GM12878 (cell line): ENCODE data around the gene TERB2. TPM values are rescaled to one million over a fixed set of nuclear protein-coding genes. Genes with fewer than 3 reads are reported as not detected.

ENCODE experiments used
- ATAC-seq: fragments of 200-7000 bp; cut with Tn5 transposase; 3 replicates; pipeline ENCODE4 v1.9.1; 2020; ENCODE audit warnings: mild to moderate bottlenecking, moderate library complexity
- Bru-seq: library from RNA; stranded (reverse); fragments of 400-500 nt; gene quantifications from one replicate; lab custom pipeline; 2021; lab: Mats Ljungman, UMichigan
- BruChase-seq, 2 experiments: library from RNA; stranded (reverse); fragments of 400-500 nt; gene quantifications; one replicate each; lab custom pipeline; 2021; lab: Mats Ljungman, UMichigan
- BruUV-seq: library from RNA; stranded (reverse); fragments of 400-500 nt; replicated peaks from 2 replicates; lab custom pipeline; 2021; lab: Mats Ljungman, UMichigan
- CTCF ChIA-PET: fragments of 300-600 bp; sonication (Branson Sonifier 250); formaldehyde crosslinking; extraction: SDS; loops from one replicate; lab custom pipeline; 2021; ENCODE audit warnings: inconsistent platforms; lab: Yijun Ruan, JAX
- POLR2A ChIA-PET: fragments of 350-600 bp; formaldehyde crosslinking; extraction: SDS; loops from one replicate; lab custom pipeline; 2021; ENCODE audit warnings: inconsistent platforms; lab: Charles Lee
- RAD21 ChIA-PET: fragments of 300-600 bp; sonication (Branson Sonifier 250); formaldehyde crosslinking; loops from one replicate; lab custom pipeline; 2023; ENCODE audit warnings: antibody characterized with exemption; ENCODE audit not compliant: unreplicated experiment; lab: Charles Lee
- SMC1A ChIA-PET: fragments of 300-600 bp; sonication (Branson Sonifier 250); formaldehyde crosslinking; loops from one replicate; lab custom pipeline; 2023; ENCODE audit not compliant: unreplicated experiment, uncharacterized antibody; lab: Charles Lee
- DNase-seq: peaks from one replicate; pipeline ENCODE4 v3.0.0-alpha.2; 2011; ENCODE audit warnings: low read depth, low spot score
- FAIRE-seq: peaks from 3 replicates; lab custom pipeline; 2011; peaks lifted over from hg19 to GRCh38; lab: Jason Lieb, UNC
- H2AFZ ChIP-seq: 2 replicates; pipeline ENCODE4 v1.6.0; 2011; ENCODE audit warnings: low read depth, low read length, control low read depth; ENCODE audit not compliant: control insufficient read depth
- H3K27ac ChIP-seq: 2 replicates; pipeline ENCODE4 v1.5.1; 2011; ENCODE audit warnings: control low read depth; ENCODE audit not compliant: control insufficient read depth, insufficient read depth
- H3K27me3 ChIP-seq, 2 experiments: replicated peaks in 1 of 2; 2 replicates each; pipeline versions ENCODE4 v1.6.0 to v1.6.1; 2011; ENCODE audit warnings: low read length in 1 of 2; ENCODE audit not compliant: control insufficient read depth in 2 of 2, insufficient read depth in 2 of 2
- H3K36me3 ChIP-seq, 2 experiments: 2 replicates each; pipeline ENCODE4 v1.5.1; 2011; ENCODE audit warnings: low read length in 1 of 2; ENCODE audit not compliant: control insufficient read depth in 2 of 2, insufficient read depth in 2 of 2
- H3K4me1 ChIP-seq: 2 replicates; pipeline ENCODE4 v1.6.1; 2011; ENCODE audit warnings: mild to moderate bottlenecking, low read length, moderate library complexity, mixed read lengths; ENCODE audit not compliant: control insufficient read depth, insufficient read depth
- H3K4me2 ChIP-seq: 2 replicates; pipeline ENCODE4 v1.6.0; 2011; ENCODE audit warnings: control low read depth; ENCODE audit not compliant: control insufficient read depth, insufficient read depth
- H3K4me3 ChIP-seq: fragments of 200-600 bp; sonication (generic); 2 replicates; pipeline ENCODE4 v1.5.1; 2016
- H3K79me2 ChIP-seq: 2 replicates; pipeline ENCODE4 v1.6.0; 2011; ENCODE audit warnings: low read length; ENCODE audit not compliant: control insufficient read depth, insufficient read depth
- H3K9ac ChIP-seq: 2 replicates; pipeline ENCODE4 v1.8.0; 2011; ENCODE audit warnings: low read length, control low read depth, mixed read lengths; ENCODE audit not compliant: control insufficient read depth, insufficient read depth
- H3K9me3 ChIP-seq: replicated peaks from 3 replicates; pipeline ENCODE4 v1.5.1; 2011; ENCODE audit warnings: mild to moderate bottlenecking, low read length; ENCODE audit not compliant: control insufficient read depth, insufficient read depth
- H4K20me1 ChIP-seq: 2 replicates; pipeline ENCODE4 v1.6.0; 2011; ENCODE audit not compliant: control insufficient read depth, insufficient read depth
- CBX3 ChIP-seq: fragments of 200-600 bp; sonication (generic); IDR thresholded peaks from 2 replicates; pipeline ENCODE4 v1.6.1; 2016; ENCODE audit warnings: low read depth, borderline replicate concordance
- POU2F2 ChIP-seq: IDR thresholded peaks from 3 replicates; pipeline ENCODE4 v1.6.1; 2011; ENCODE audit warnings: low read depth, mild to moderate bottlenecking, low read length, borderline replicate concordance
- SUPT20H ChIP-seq: IDR thresholded peaks from 2 replicates; pipeline ENCODE4 v1.6.1; 2011; ENCODE audit warnings: low read depth, mild to moderate bottlenecking, low read length, moderate library complexity, borderline replicate concordance; ENCODE audit not compliant: control insufficient read depth
- TBL1XR1 ChIP-seq: IDR thresholded peaks from 2 replicates; pipeline ENCODE4 v1.6.1; 2012; ENCODE audit warnings: low read depth, low read length, improper control_type of control experiment
- ZBED1 ChIP-seq: IDR thresholded peaks from 2 replicates; pipeline ENCODE4 v1.6.1; 2016; ENCODE audit warnings: borderline replicate concordance
- WGBS: methylation state at CpG from one replicate; pipeline ENCODE4 v1.1.6; 2016; ENCODE audit warnings: low lambda C conversion rate; ENCODE audit not compliant: insufficient replicate concordance, insufficient coverage; ENCODE audit errors: missing lambda C conversion rate; 5-methylcytosine and 5-hydroxymethylcytosine counted together
- in situ Hi-C: fragments of 300-500 bp; cut with MboI; formaldehyde crosslinking; loops from 9 replicates; pipeline ENCODE4 v1.14.3; 2018; ENCODE audit warnings: mixed read lengths
- intact Hi-C: fragments of 100-400 bp; cut with micrococcal nuclease; formaldehyde crosslinking; loops from one replicate; pipeline ENCODE4 v1.14.2; 2022; ENCODE audit not compliant: unreplicated experiment
- long read RNA-seq, 2 experiments: library from polyadenylated mRNA; unstranded; transcript quantifications; one replicate each; pipeline ENCODE4 v2.0.0, GENCODE V29; 2019 to 2020
- polyA minus RNA-seq, 3 experiments: library from RNA; depleted of rRNA, polyadenylated mRNA; stranded (reverse); fragments of >200 nt; gene quantifications; 2 replicates each; pipeline ENCODE4 v1.2.3, GENCODE V29; 2011
- polyA plus RNA-seq, 11 experiments: library from polyadenylated mRNA; depleted of rRNA in 4 of 11; unstranded in 6 of 11; stranded (reverse) in 5 of 11; fragments of >200 nt; fragmentation: Nextera tagmentation in 4 of 11; fragmentation: Illumina TruSeq in 1 of 11; extraction: Ambion mirVana in 4 of 11; extraction: Trizol in 1 of 11; gene quantifications; 1 replicate in 1 of 11; 2 replicates in 10 of 11; pipeline versions ENCODE4 v1.2.1 to v1.2.3, GENCODE V29; 2011 to 2016; ENCODE audit warnings: inconsistent platforms in 2 of 11, missing spikeins in 2 of 11, low read depth in 1 of 11
- total RNA-seq, 4 experiments: library from RNA; depleted of rRNA in 3 of 4; stranded (reverse); fragments of >200 nt in 3 of 4; fragmentation: Illumina TruSeq in 1 of 4; extraction: Trizol in 1 of 4; gene quantifications; 2 replicates each; pipeline versions ENCODE4 v1.2.1 to v1.2.3, GENCODE V29; 2013 to 2021
- TF ChIP-seq, protein P1 (sequence below): IDR thresholded peaks from 2 replicates; pipeline ENCODE4 v1.6.1; 2012; ENCODE audit warnings: low read depth, low read length, improper control_type of control experiment

Gene TERB2
- total RNA-seq (2013; cell fraction: nucleolus; rRNA removed) = not detected in 2 replicates
- not detected in 2 replicates for total RNA-seq (2014; rRNA removed)
- total RNA-seq (2014; rRNA removed; fragmentation: Illumina TruSeq; extraction: Trizol) = not detected in 2 replicates
- total RNA-seq (2021) = not detected in 2 replicates
- polyA plus RNA-seq (2011; ENCODE audit: low read depth) = not detected
- polyA plus RNA-seq (2011; rRNA removed) = not detected in 2 replicates
- polyA plus RNA-seq (2011; cell fraction: cytosol; rRNA removed) = not detected in 2 replicates
- polyA plus RNA-seq (2011; cell fraction: nucleus; rRNA removed) = not detected in 2 replicates
- not detected in 2 replicates for polyA plus RNA-seq (2012)
- polyA plus RNA-seq (2014; fragmentation: Illumina TruSeq; extraction: Trizol) = not detected in 2 replicates
- not detected for polyA plus RNA-seq (2014; fragmentation: Nextera tagmentation; extraction: Ambion mirVana)
- polyA plus RNA-seq (2014; rRNA removed) = not detected in 2 replicates
- polyA plus RNA-seq (2016; fragmentation: Nextera tagmentation; extraction: Ambion mirVana) = not detected
- not detected in 2 replicates for polyA minus RNA-seq (2011; rRNA and poly(A)+ RNA removed)
- polyA minus RNA-seq (2011; cell fraction: cytosol; rRNA and poly(A)+ RNA removed) = not detected in 2 replicates
- polyA minus RNA-seq (2011; cell fraction: nucleus; rRNA and poly(A)+ RNA removed) = not detected in 2 replicates
- Bru-seq, nascent RNA = percentile 4 among the genes with signal in this experiment
- not detected for BruChase-seq, experiment 1, labeled RNA remaining after a 6-hour chase
- not detected for BruChase-seq, experiment 2, labeled RNA remaining after a 2-hour chase
- long read RNA-seq, experiment 1 = 0 reads
- long read RNA-seq, experiment 2 = 0 reads

DNA sequence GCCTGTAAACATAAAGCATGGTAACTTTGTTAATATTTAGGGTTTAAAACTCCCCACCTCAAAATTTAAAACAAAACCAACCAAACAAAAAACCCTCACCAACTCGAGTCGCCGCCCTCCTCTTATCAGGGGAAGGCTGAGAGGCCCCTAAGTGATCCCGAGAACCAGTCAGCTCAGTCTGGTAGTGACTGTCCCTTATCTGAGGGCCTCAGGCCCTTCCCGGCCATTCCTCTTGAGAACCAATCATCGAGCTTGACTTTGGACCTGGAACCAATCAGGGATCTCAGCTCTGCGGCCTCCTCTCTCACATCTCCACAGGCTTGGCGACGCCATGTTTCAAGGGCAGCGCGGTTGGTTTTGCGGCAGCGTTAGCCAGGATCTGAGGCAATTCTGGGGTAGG lies at the start of gene TERB2:
TERB2 (plus strand) TSS at position 300 of the 400 bp plus-strand sequence; CDS start at position 332, 32 bp downstream.
- DNase-seq = no peak
- Histone ChIP-seq H3K27me3 (no peaks in the 10 kb centered on the region), H3K9ac (no peak within 1 kb of the TSS), H3K4me3 (no peak within 1 kb of the TSS), H3K4me2 (no peak within 1 kb of the TSS), H2AFZ (no peak within 1 kb of the TSS), H3K4me1 (no peaks in the 10 kb centered on the region), H3K36me3 (no peaks in the 10 kb centered on the region), H4K20me1 (no peaks in the 10 kb centered on the region), H3K79me2 (no peaks in the 10 kb centered on the region), H3K9me3 (no peaks in the 10 kb centered on the region), H3K27ac (no peak within 1 kb of the TSS)
- BruUV-seq = no TSS peak
- POLR2A ChIA-PET = no interaction called here
- in situ Hi-C loops = no loop called here
- intact Hi-C loops = no loop called here
- CTCF ChIA-PET = no interaction called here
- TF ChIP-seq ZBED1 = no peak
- TF ChIP-seq SUPT20H = no peak
- TF ChIP-seq, protein P1, sequence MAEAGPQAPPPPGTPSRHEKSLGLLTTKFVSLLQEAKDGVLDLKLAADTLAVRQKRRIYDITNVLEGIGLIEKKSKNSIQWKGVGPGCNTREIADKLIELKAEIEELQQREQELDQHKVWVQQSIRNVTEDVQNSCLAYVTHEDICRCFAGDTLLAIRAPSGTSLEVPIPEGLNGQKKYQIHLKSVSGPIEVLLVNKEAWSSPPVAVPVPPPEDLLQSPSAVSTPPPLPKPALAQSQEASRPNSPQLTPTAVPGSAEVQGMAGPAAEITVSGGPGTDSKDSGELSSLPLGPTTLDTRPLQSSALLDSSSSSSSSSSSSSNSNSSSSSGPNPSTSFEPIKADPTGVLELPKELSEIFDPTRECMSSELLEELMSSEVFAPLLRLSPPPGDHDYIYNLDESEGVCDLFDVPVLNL = no peak
- TF ChIP-seq TBL1XR1 = no peak
- no peak for TF ChIP-seq CBX3
- TF ChIP-seq POU2F2 = no peak
- RAD21 ChIA-PET = no interaction called here
- ATAC-seq = no peak
- 73% methylated on average over 13 of the region's 13 CpGs for WGBS
- SMC1A ChIA-PET = no interaction called here
- FAIRE-seq = no peak
